ENCODE measurements around the gene BCL2L1.
A peak's percentile ranks its signal among the peaks of the same experiment; 100 is the strongest.

Gene BCL2L1

DNA sequence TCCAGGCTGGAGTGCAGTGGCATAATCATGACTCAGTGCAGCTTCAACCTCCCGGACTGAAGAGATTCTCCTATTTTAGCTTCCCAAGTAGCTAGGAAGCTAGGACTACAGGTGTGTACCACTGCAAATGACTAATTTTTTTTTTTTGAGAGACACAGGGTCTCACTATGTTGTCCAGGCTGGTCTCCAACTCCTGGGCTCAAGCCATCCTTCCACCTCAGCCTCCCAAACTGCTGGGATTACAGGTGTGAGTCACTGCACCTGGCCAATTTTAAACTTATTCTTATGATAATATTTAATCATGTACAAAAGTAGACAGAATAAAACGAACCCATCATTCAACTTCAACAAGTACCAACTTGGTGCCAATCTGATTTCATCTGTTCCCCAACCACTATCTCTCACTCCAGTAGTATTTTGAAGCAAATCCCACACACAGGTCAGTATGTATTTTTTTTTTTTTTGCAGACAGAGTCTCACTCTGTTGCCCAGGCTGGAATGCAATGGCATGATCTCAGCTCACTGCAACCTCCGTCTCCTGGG, 32.5 kb downstream of the BCL2L1 start:
- peaks cover 9 to 12% of the 10 kb centered on the region in 2 experiments for H3K4me1 ChIP-seq (ENCODE audit: control insufficient read depth in 1 of 2, insufficient read depth in 1 of 2, low read depth in 1 of 2, low read length in 1 of 2)
- H3K4me3 ChIP-seq (ENCODE audit: low read depth in 1 of 2, low read length in 1 of 2): no peak overlapping the region
- H3K36me3 ChIP-seq: peaks cover 14% of the 10 kb centered on the region
- no peaks in the 10 kb centered on the region for H3K27me3 ChIP-seq
- H3K9me3 ChIP-seq: no peaks in the 10 kb centered on the region
- TF ChIP-seq, protein P1, sequence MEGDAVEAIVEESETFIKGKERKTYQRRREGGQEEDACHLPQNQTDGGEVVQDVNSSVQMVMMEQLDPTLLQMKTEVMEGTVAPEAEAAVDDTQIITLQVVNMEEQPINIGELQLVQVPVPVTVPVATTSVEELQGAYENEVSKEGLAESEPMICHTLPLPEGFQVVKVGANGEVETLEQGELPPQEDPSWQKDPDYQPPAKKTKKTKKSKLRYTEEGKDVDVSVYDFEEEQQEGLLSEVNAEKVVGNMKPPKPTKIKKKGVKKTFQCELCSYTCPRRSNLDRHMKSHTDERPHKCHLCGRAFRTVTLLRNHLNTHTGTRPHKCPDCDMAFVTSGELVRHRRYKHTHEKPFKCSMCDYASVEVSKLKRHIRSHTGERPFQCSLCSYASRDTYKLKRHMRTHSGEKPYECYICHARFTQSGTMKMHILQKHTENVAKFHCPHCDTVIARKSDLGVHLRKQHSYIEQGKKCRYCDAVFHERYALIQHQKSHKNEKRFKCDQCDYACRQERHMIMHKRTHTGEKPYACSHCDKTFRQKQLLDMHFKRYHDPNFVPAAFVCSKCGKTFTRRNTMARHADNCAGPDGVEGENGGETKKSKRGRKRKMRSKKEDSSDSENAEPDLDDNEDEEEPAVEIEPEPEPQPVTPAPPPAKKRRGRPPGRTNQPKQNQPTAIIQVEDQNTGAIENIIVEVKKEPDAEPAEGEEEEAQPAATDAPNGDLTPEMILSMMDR (IDR thresholded peaks at IDR 0.05): no peak
- H3K27ac ChIP-seq: no peak overlapping the region

DNA sequence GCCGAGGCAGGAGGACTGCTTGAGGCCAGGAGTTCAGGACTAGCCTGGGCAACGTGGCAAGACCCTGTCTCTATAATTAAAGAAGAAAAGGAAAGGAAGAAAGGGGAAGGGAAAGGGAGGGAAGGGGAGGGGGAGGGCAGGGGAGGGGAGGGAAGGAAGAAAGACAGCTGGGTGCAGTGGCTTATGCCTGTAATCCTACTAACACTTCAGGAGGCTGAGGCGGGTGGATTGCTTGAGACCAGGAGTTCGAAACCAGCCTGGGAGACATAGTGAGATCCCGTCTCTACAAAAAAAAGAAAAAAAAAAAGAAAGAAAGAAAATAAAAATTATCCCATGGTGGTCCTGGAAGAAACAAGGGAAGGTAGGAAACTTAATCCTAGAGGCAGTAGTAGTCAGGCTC, 33.5 kb downstream of the BCL2L1 start:
- Histone ChIP-seq H3K36me3 (peaks cover 17% of the 10 kb centered on the region), H3K27ac (no peak overlapping the region), H3K27me3 (no peaks in the 10 kb centered on the region), H3K9me3 (no peaks in the 10 kb centered on the region), H3K4me3 (ENCODE audit: low read depth in 1 of 2, low read length in 1 of 2) (no peak overlapping the region), H3K4me1 (ENCODE audit: control insufficient read depth in 1 of 2, insufficient read depth in 1 of 2, low read depth in 1 of 2, low read length in 1 of 2) (peaks cover 9 to 12% of the 10 kb centered on the region in 2 experiments)
- TF ChIP-seq, protein P1 (IDR thresholded peaks at IDR 0.05): no peak

DNA sequence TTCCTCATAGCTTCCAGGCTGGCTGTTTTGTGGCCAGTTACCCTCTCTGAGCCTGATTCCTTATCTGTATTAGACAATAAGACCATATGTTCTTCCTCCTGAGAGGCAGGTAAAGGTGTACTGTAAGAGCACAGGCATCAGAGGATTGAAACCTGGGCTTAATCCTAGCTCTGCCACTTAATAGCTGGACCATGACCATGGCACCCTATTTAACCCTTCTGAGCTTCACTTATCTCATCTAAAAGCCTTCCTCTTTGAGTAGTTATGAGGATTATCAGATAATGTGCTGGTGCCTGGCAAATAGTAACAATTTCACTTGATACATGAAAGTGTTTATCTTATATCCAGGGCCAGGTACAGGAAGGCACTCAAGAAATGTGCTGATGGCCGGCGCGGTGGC, 34.9 kb downstream of the BCL2L1 start:
- H3K9me3 ChIP-seq: no peaks in the 10 kb centered on the region
- peaks cover 11% of the 10 kb centered on the region for H3K36me3 ChIP-seq
- H3K27ac ChIP-seq: no peak overlapping the region
- H3K4me1 ChIP-seq (ENCODE audit: control insufficient read depth in 1 of 2, insufficient read depth in 1 of 2, low read depth in 1 of 2, low read length in 1 of 2): peaks cover 9 to 12% of the 10 kb centered on the region in 2 experiments
- H3K27me3 ChIP-seq: no peaks in the 10 kb centered on the region
- TF ChIP-seq, protein P1 (IDR thresholded peaks at IDR 0.05): no peak
- no peak overlapping the region for H3K4me3 ChIP-seq (ENCODE audit: low read depth in 1 of 2, low read length in 1 of 2)

DNA sequence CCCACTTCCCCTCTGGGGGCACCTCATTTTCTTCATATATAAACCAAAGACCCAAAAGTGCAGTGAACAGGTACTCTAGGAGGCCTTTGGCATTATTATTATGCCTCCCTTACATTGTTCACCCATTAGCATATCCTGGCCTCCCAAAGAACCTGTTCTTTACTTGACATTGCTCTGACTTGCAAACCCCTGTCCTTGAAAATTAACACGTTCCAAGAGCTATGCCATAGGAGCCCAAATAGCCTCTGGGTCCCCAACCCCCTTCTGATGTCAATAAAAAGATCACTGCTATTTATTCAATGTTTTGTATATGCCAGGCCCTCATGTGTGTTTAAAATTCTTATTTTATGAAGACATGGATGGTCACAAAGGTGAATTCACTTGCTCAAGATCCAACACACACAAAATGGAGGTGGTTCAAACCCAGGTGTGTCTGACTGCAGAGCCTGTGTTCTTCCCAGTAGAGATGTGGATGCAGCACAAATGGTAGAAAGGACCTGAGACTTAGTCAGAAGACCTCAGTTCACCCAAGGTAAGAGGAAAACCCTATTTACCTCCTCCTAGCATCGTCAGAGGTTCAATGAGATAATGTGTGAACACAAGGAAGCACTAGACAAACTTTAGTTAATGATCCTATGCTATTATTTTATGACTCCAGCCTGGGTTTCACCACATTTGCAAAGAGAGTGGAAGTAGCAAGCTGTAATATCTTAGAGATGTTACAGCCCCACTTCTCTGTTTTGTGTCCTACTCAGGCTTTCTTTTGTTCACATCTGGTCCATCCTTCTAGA, 36.6 kb downstream of the BCL2L1 start:
- Histone ChIP-seq H3K4me1 (ENCODE audit: control insufficient read depth in 1 of 2, insufficient read depth in 1 of 2, low read depth in 1 of 2, low read length in 1 of 2) (peaks cover 9 to 12% of the 10 kb centered on the region in 2 experiments), H3K27me3 (no peaks in the 10 kb centered on the region), H3K4me3 (ENCODE audit: low read depth in 1 of 2, low read length in 1 of 2) (no peak overlapping the region), H3K27ac (peak overlapping the region; percentile 53), H3K36me3 (peaks cover 15% of the 10 kb centered on the region), H3K9me3 (no peaks in the 10 kb centered on the region)
- TF ChIP-seq, protein P1 (IDR thresholded peaks at IDR 0.05): no peak

DNA sequence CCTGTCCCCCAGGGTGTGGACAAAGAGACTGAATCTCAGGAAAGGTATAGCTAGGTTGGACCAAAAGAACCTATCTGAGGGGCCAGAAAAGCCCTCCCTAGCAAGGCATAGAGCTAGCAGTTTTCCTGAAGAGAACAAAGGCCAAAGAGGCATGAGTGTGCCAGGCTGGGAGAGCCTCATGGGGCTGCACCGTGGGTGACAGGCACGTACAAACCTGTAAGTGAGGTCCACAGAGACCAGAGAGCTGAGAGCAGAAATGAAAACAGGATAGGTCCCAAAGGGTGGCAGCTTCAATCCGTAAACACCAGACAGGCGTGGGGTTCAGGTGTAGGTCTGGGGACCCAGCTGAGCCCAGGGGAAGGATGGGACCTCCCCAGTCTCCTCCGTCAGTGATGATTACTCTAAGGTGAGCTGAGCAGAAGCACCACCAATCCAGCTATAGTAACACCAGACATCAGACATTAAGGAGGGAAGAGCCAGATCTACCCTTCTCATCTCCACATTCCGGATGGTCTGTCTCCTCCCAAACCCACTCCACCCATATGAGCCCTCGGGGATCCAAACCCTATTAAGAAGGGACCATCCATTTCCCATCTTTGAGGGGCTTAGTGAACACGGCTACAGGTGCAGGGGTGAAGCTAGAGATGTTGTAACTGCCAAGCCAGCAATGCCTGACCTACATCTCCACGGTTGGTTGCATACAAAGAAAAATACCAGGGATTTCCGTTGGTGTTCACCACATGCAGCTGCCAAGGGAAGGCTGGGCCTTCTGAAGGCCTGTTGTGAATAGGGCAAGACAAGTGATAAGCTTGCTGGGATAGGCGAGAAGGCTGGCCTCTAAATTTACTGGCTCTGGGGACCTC, 38.3 kb downstream of the BCL2L1 start:
- no peaks in the 10 kb centered on the region for H3K27me3 ChIP-seq
- H3K9me3 ChIP-seq: no peaks in the 10 kb centered on the region
- peaks cover 9 to 12% of the 10 kb centered on the region in 2 experiments for H3K4me1 ChIP-seq (ENCODE audit: control insufficient read depth in 1 of 2, insufficient read depth in 1 of 2, low read depth in 1 of 2, low read length in 1 of 2)
- H3K27ac ChIP-seq: no peak overlapping the region
- H3K4me3 ChIP-seq (ENCODE audit: low read depth in 1 of 2, low read length in 1 of 2): no peak overlapping the region
- H3K36me3 ChIP-seq: peaks cover 24% of the 10 kb centered on the region
- TF ChIP-seq, protein P1 (IDR thresholded peaks at IDR 0.05): no peak

Data from neutrophil (primary cell).